Trophoblast cell (in vitro differentiated cells and primary cell): ENCODE data around the gene ENTPD8.
"Not testable (repeated sequence)": the region's sequence is repeated elsewhere in the genome, so short reads cannot be mapped to it uniquely, and the experiment has no call there.

ENCODE experiments used
- DNase-seq, 2 donors: peaks; one replicate each; pipeline ENCODE4 v3.0.0-alpha.2; 2016
- H2AFZ ChIP-seq: 2 replicates; pipeline ENCODE4 v1.6.1; 2013; ENCODE audit warnings: low read length, moderate library complexity, mild to moderate bottlenecking; ENCODE audit not compliant: insufficient read depth, poor library complexity
- H2AK5ac ChIP-seq: 2 replicates; pipeline ENCODE4 v1.6.1; 2013; ENCODE audit warnings: mild to moderate bottlenecking, low read length
- H2BK120ac ChIP-seq: 2 replicates; pipeline ENCODE4 v1.6.1; 2013; ENCODE audit warnings: low read length, mild to moderate bottlenecking, moderate library complexity; ENCODE audit not compliant: insufficient read depth, poor library complexity
- H2BK12ac ChIP-seq: 2 replicates; pipeline ENCODE4 v1.6.1; 2013; ENCODE audit warnings: mild to moderate bottlenecking, low read length, moderate library complexity
- H2BK5ac ChIP-seq: 2 replicates; pipeline ENCODE4 v1.6.1; 2013; ENCODE audit warnings: low read length, low read depth, moderate library complexity, mild to moderate bottlenecking; ENCODE audit not compliant: poor library complexity
- H3K14ac ChIP-seq: 2 replicates; pipeline ENCODE4 v1.6.1; 2013; ENCODE audit warnings: mild to moderate bottlenecking, low read length
- H3K18ac ChIP-seq: 2 replicates; pipeline ENCODE4 v1.6.1; 2013; ENCODE audit warnings: mild to moderate bottlenecking, low read length
- H3K23ac ChIP-seq: 2 replicates; pipeline ENCODE4 v1.6.1; 2013; ENCODE audit warnings: low read length
- H3K27ac ChIP-seq: 2 replicates; pipeline ENCODE4 v1.5.1; 2013; ENCODE audit warnings: low read depth, mild to moderate bottlenecking, inconsistent platforms, low read length, moderate library complexity
- H3K27me3 ChIP-seq: 2 replicates; pipeline ENCODE4 v1.6.1; 2013; ENCODE audit warnings: inconsistent platforms, mild to moderate bottlenecking, low read length, moderate library complexity; ENCODE audit not compliant: insufficient read depth
- H3K36me3 ChIP-seq, 2 experiments: 1 replicate in 1 of 2; 2 replicates in 1 of 2; pipeline ENCODE4 v1.6.1; 2013; ENCODE audit warnings: low read length in 2 of 2, mild to moderate bottlenecking in 2 of 2, moderate library complexity in 1 of 2; ENCODE audit not compliant: insufficient read depth in 2 of 2, control insufficient read depth in 1 of 2
- H3K4ac ChIP-seq: 2 replicates; pipeline ENCODE4 v1.6.1; 2013; ENCODE audit warnings: low read depth, mild to moderate bottlenecking, low read length, moderate library complexity
- H3K4me1 ChIP-seq, 2 experiments: 1 replicate in 1 of 2; 2 replicates in 1 of 2; pipeline ENCODE4 v1.6.1; 2013; ENCODE audit warnings: low read length in 2 of 2, mild to moderate bottlenecking in 2 of 2, moderate library complexity in 1 of 2; ENCODE audit not compliant: insufficient read depth in 2 of 2, control insufficient read depth in 1 of 2
- H3K4me2 ChIP-seq: 2 replicates; pipeline ENCODE4 v1.6.1; 2013; ENCODE audit warnings: inconsistent platforms, mild to moderate bottlenecking, low read length, moderate library complexity
- H3K4me3 ChIP-seq: 2 replicates; pipeline ENCODE4 v1.5.1; 2013; ENCODE audit warnings: mild to moderate bottlenecking, low read depth, low read length, inconsistent platforms
- H3K79me1 ChIP-seq: one replicate; pipeline ENCODE4 v1.6.1; 2013; ENCODE audit warnings: low read length
- H3K79me2 ChIP-seq: 2 replicates; pipeline ENCODE4 v1.6.1; 2013; ENCODE audit warnings: low read length, mild to moderate bottlenecking; ENCODE audit not compliant: control insufficient read depth, insufficient read depth, poor library complexity
- H3K9ac ChIP-seq: 2 replicates; pipeline ENCODE4 v1.6.1; 2013; ENCODE audit warnings: mild to moderate bottlenecking, low read length
- H3K9me3 ChIP-seq: 2 replicates; pipeline ENCODE4 v1.6.1; 2013; ENCODE audit warnings: low read depth, mild to moderate bottlenecking, control low read depth, inconsistent platforms, low read length; ENCODE audit not compliant: insufficient read depth
- H4K12ac ChIP-seq: 2 replicates; pipeline ENCODE4 v1.6.1; 2013; ENCODE audit warnings: low read depth, mild to moderate bottlenecking, low read length, moderate library complexity
- H4K8ac ChIP-seq: 2 replicates; pipeline ENCODE4 v1.6.1; 2013; ENCODE audit warnings: low read depth, mild to moderate bottlenecking, low read length, moderate library complexity
- H4K91ac ChIP-seq: one replicate; pipeline ENCODE4 v1.6.1; 2013; ENCODE audit warnings: low read depth, mild to moderate bottlenecking, low read length, moderate library complexity
- WGBS: extraction: QIAGEN DNeasy Blood & Tissue Kit; methylation state at CpG from one replicate; pipeline ENCODE4 v1.1.7; 2013; ENCODE audit warnings: missing lambda C conversion rate; ENCODE audit not compliant: insufficient read length, insufficient coverage; ENCODE audit errors: extremely low coverage; 5-methylcytosine and 5-hydroxymethylcytosine counted together

ENTPD8 gene

DNA sequence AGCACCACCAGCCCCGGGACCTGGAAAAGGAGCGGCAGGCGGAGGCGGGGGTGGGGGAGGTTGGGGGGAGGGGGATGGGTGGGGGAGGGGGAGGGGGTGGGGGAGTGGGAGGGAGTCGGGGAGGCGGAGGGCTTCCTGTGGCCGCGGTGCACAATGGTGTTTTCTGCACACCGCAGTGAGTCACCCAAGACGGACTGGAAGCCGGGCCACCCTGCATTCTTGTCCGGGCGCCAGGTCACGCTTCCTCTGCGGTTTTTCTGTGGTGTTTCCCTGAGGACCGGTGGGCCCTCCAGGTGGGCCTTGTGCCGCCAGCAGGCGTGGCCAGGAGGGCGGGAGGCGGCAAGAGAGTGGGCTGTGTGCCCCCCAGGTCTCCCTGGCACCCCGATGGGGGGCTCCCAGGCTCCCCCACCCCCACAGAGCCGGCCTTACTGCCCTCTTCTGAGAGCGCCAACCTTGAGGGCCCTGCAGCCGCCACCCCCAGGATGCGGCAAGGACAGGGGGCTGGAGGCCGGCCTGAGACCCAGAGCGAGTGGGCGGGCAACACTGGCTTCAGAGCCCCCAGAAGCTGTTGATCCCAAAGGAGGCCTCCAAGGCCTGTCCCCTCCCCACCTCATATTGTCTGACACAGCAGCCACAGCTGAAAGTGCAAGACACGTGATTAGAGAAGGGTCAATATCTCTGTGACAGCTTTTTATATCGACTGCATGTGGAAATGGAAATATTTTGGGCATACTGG, 29.3 kb downstream of the ENTPD8 start:
- peak overlapping the region; percentile 22 for H4K8ac ChIP-seq
- H3K4me2 ChIP-seq: no peak overlapping the region
- no peaks in the 10 kb centered on the region for H3K9me3 ChIP-seq
- no peak overlapping the region for H2AFZ ChIP-seq
- H3K18ac ChIP-seq: no peak overlapping the region
- peak overlapping the region; percentile 22 for H4K12ac ChIP-seq
- DNase-seq: peak; percentile 38 to 52
- H3K79me2 ChIP-seq: peaks cover 2% of the 10 kb centered on the region
- WGBS: no CpG with 5 or more reads among the region's 30 CpGs
- no peak overlapping the region for H3K14ac ChIP-seq
- peaks cover 0 to 2% of the 10 kb centered on the region in 2 experiments for H3K36me3 ChIP-seq
- H2BK120ac ChIP-seq: no peak overlapping the region
- H3K9ac ChIP-seq: no peak overlapping the region
- H4K91ac ChIP-seq: no peak overlapping the region
- H3K27me3 ChIP-seq: no peaks in the 10 kb centered on the region
- H3K4ac ChIP-seq: no peak overlapping the region
- no peak overlapping the region for H3K27ac ChIP-seq
- H3K79me1 ChIP-seq: peaks cover under 1% of the 10 kb centered on the region
- no peak overlapping the region for H2BK5ac ChIP-seq
- no peak overlapping the region for H2AK5ac ChIP-seq
- no peak overlapping the region for H2BK12ac ChIP-seq
- H3K23ac ChIP-seq: no peak overlapping the region
- H3K4me1 ChIP-seq: peaks cover 0 to 14% of the 10 kb centered on the region in 2 experiments
- no peak overlapping the region for H3K4me3 ChIP-seq

DNA sequence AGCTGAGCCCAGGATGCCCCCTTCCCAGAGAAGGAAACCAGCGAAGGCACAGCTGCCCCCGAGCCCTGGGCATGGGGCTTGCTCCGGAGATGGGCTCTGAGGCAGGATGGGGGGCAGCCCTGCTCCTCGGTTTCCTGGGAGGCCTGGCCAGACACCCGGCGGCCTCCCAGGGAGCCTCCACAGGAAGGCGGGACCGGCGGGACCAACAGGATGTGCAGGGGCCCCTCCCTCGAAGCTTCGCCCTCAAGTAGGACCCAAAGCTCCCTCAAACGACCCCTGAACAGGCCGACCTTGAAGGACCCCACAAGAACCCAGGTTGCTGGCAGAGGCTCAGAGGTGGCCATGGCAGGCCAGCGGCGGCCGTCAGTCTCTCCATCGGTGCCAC, 29.9 kb downstream of the ENTPD8 start:
- Histone ChIP-seq H4K12ac (peak overlapping the region; percentile 5), H3K9me3 (no peaks in the 10 kb centered on the region), H2BK5ac (no peak overlapping the region), H3K27me3 (peaks cover 2% of the 10 kb centered on the region), H3K4me3 (no peak overlapping the region), H2BK120ac (no peak overlapping the region), H3K4ac (no peak overlapping the region), H3K9ac (no peak overlapping the region), H3K36me3 (peaks cover 0 to 2% of the 10 kb centered on the region in 2 experiments), H2BK12ac (no peak overlapping the region), H3K79me1 (peaks cover 2% of the 10 kb centered on the region), H4K8ac (no peak overlapping the region), H3K79me2 (peaks cover 2% of the 10 kb centered on the region), H3K27ac (no peak overlapping the region), H3K23ac (no peak overlapping the region), H3K4me2 (no peak overlapping the region), H3K4me1 (peaks cover 0 to 16% of the 10 kb centered on the region in 2 experiments), H3K18ac (no peak overlapping the region), H4K91ac (no peak overlapping the region), H2AFZ (no peak overlapping the region), H2AK5ac (no peak overlapping the region), H3K14ac (no peak overlapping the region)
- DNase-seq: no peak
- no CpG with 5 or more reads among the region's 17 CpGs for WGBS

DNA sequence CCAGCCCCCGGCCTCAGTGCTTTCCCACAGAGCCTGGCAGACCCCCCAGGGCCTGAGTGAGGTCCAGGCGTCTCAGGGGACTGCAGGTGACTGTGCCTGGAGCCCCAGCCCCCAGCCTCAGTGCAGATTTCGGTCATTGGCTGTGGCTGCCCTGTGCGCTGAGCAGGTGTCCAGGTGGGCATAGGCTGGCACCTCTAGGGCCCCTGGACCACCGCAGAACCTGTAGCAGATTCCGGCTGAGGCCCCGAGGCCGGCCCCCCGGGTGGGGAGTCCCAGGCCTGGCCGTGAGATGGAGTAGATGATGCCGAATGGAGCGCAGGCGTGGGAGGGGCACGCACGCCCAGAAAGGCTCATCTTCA, 30.3 kb downstream of the ENTPD8 start:
- WGBS: no CpG with 5 or more reads among the region's 15 CpGs
- Histone ChIP-seq H2BK120ac (no peak overlapping the region), H3K9me3 (no peaks in the 10 kb centered on the region)

DNA sequence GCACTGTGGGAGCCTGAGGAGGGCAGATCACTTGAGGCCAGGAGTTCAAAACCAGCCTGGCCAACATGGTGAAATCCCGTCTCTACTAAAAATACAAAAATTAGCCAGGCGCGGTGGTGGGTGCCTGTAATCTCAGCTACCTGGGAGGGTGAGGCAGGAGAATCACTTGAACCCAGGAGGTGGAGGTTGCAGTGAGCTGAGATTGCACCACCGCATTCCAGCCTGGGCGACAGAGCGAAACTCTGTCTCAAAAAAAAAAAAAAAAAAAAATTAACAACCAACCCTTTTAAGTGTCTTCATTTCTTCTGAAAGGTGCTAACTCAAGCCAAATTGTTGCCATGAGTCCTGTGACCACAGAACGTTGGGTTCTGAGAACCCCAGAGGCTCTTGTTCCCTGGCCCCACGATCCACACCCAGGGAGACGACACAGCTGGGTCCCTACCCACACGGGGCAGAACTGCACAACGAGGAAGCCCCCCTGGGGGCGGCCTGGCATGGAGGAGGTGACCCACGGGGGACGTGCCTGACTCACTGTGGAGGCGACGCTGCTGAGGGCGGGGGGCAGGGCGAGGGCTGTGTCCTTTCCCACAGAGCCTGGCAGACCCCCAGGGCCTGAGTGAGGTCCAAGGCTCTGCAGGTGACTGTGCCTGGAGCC, 30.8 kb downstream of the ENTPD8 start:
- H3K14ac ChIP-seq, H3K4me2 ChIP-seq, H3K27me3 ChIP-seq, H2AFZ ChIP-seq, H3K36me3 ChIP-seq, H3K27ac ChIP-seq, H4K8ac ChIP-seq, H3K79me1 ChIP-seq, H3K23ac ChIP-seq, H3K18ac ChIP-seq, DNase-seq, H2BK120ac ChIP-seq, H3K4me3 ChIP-seq, H2AK5ac ChIP-seq, H2BK5ac ChIP-seq, H4K91ac ChIP-seq, H3K79me2 ChIP-seq, H3K9me3 ChIP-seq, H3K4ac ChIP-seq, H4K12ac ChIP-seq, H3K9ac ChIP-seq: not testable (repeated sequence)
- Histone ChIP-seq H3K4me1 (peaks cover 0 to 16% of the 10 kb centered on the region in 2 experiments), H2BK12ac (peak overlapping the region; percentile 4)
- no CpG with 5 or more reads among the region's 18 CpGs for WGBS

More for the DNA sequence above, 30.3 kb downstream of the ENTPD8 start:
- H4K91ac ChIP-seq: no peak overlapping the region
- no peak overlapping the region for H3K27ac ChIP-seq
- peaks cover 2% of the 10 kb centered on the region for H3K79me2 ChIP-seq
- H4K8ac ChIP-seq: no peak overlapping the region
- peaks cover 0 to 16% of the 10 kb centered on the region in 2 experiments for H3K4me1 ChIP-seq
- no peak overlapping the region for H3K14ac ChIP-seq
- no peak overlapping the region for H2AK5ac ChIP-seq
- no peak overlapping the region for H2BK5ac ChIP-seq
- H3K4me2 ChIP-seq: no peak overlapping the region
- no peak overlapping the region for H3K4ac ChIP-seq
- peaks cover 3% of the 10 kb centered on the region for H3K27me3 ChIP-seq
- H4K12ac ChIP-seq: peak overlapping the region; percentile 5
- H2BK12ac ChIP-seq: no peak overlapping the region
- H3K79me1 ChIP-seq: peaks cover 2% of the 10 kb centered on the region
- no peak overlapping the region for H3K18ac ChIP-seq
- H3K23ac ChIP-seq: no peak overlapping the region
- H3K4me3 ChIP-seq: no peak overlapping the region
- DNase-seq: no peak
- H2AFZ ChIP-seq: no peak overlapping the region
- H3K36me3 ChIP-seq: peaks cover 0 to 2% of the 10 kb centered on the region in 2 experiments
- H3K9ac ChIP-seq: no peak overlapping the region
